WTC11 (cell line): ENCODE measurements around the gene MRPS23. TPM values are rescaled to one million over a fixed set of nuclear protein-coding genes. Genes with fewer than 3 reads are reported as not detected.

Source experiments
- ATAC-seq: fragments of 200-7000 bp; cut with Tn5 transposase; 2 replicates; pipeline ENCODE4 v1.10.0; 2021; ENCODE audit warnings: mild to moderate bottlenecking, moderate library complexity
- CTCF ChIA-PET: fragments of 300-600 bp; sonication (Branson Sonifier 250); formaldehyde crosslinking; loops from one replicate; lab custom pipeline; 2021; ENCODE audit warnings: antibody characterized with exemption; lab: Charles Lee
- POLR2A ChIA-PET: fragments of 350-600 bp; sonication (Branson Sonifier 250); formaldehyde crosslinking; loops from one replicate; lab custom pipeline; 2021; ENCODE audit warnings: antibody characterized with exemption; lab: Charles Lee
- DNase-seq: peaks from one replicate; pipeline ENCODE4 v3.0.0; 2021; ENCODE audit warnings: low spot score
- H3K27ac Mint-ChIP-seq: 2 replicates; pipeline ENCODE4 v1.8.0; 2021; ENCODE audit warnings: mixed read lengths
- H3K27me3 Mint-ChIP-seq: 2 replicates; pipeline ENCODE4 v1.8.0; 2021; ENCODE audit warnings: low read depth, mild to moderate bottlenecking, moderate library complexity, mixed read lengths
- H3K36me3 Mint-ChIP-seq: 2 replicates; pipeline ENCODE4 v1.8.0; 2021; ENCODE audit warnings: mixed read lengths
- H3K4me1 Mint-ChIP-seq: 2 replicates; pipeline ENCODE4 v1.8.0; 2022; ENCODE audit warnings: mixed read lengths
- H3K4me3 Mint-ChIP-seq: 2 replicates; pipeline ENCODE4 v1.8.0; 2021; ENCODE audit warnings: mild to moderate bottlenecking, moderate library complexity, mixed read lengths
- H3K9me3 Mint-ChIP-seq: 2 replicates; pipeline ENCODE4 v1.8.0; 2021; ENCODE audit warnings: mixed read lengths
- ESRRA ChIP-seq: sonication (generic); formaldehyde crosslinking; IDR thresholded peaks from 2 replicates; pipeline ENCODE4 v1.8.1; 2022; ENCODE audit warnings: mild to moderate bottlenecking, missing genetic modification reagents, borderline replicate concordance
- ETV6 ChIP-seq: sonication (generic); formaldehyde crosslinking; IDR thresholded peaks from 2 replicates; pipeline ENCODE4 v1.8.1; 2022; ENCODE audit warnings: mild to moderate bottlenecking, missing genetic modification reagents
- FOXK1 ChIP-seq: sonication (generic); formaldehyde crosslinking; IDR thresholded peaks from 2 replicates; pipeline ENCODE4 v1.8.0; 2022; ENCODE audit warnings: mild to moderate bottlenecking, moderate library complexity, missing genetic modification reagents
- GABPB1 ChIP-seq: sonication (generic); formaldehyde crosslinking; IDR thresholded peaks from 2 replicates; pipeline ENCODE4 v1.8.1; 2023; ENCODE audit warnings: mild to moderate bottlenecking, missing genetic modification reagents
- HMGA2 ChIP-seq: fragments of 250-450 bp; sonication (Bioruptor Pico); IDR thresholded peaks from 2 replicates; pipeline ENCODE4 v1.4.0; 2021; ENCODE audit warnings: mild to moderate bottlenecking, moderate library complexity
- TCF7 ChIP-seq: sonication (generic); formaldehyde crosslinking; IDR thresholded peaks from 2 replicates; pipeline ENCODE4 v1.8.0; 2022; ENCODE audit warnings: mild to moderate bottlenecking, low read depth, missing genetic modification reagents, moderate library complexity
- TEAD1 ChIP-seq: sonication (generic); formaldehyde crosslinking; IDR thresholded peaks from 2 replicates; pipeline ENCODE4 v1.8.0; 2022; ENCODE audit warnings: mild to moderate bottlenecking, missing genetic modification reagents
- ZNF232 ChIP-seq: sonication (generic); formaldehyde crosslinking; IDR thresholded peaks from 2 replicates; pipeline ENCODE4 v1.8.0; 2022; ENCODE audit warnings: mild to moderate bottlenecking, missing genetic modification reagents
- total RNA-seq: library from RNA; stranded (reverse); gene quantifications from 3 replicates; pipeline ENCODE4 v1.2.3, GENCODE V29; 2021
- TF ChIP-seq, protein P1 (sequence below): sonication (generic); formaldehyde crosslinking; IDR thresholded peaks from 2 replicates; pipeline ENCODE4 v1.8.0; 2023; ENCODE audit warnings: missing genetic modification reagents
- TF ChIP-seq, protein P2 (sequence below): fragments of 200-600 bp; IDR thresholded peaks from 2 replicates; pipeline ENCODE4 v1.8.0; 2022; ENCODE audit warnings: antibody characterized with exemption
- TF ChIP-seq, protein P3 (sequence below): sonication (generic); formaldehyde crosslinking; IDR thresholded peaks from 2 replicates; pipeline ENCODE4 v1.8.0; 2022; ENCODE audit warnings: mild to moderate bottlenecking, missing genetic modification reagents
- TF ChIP-seq, protein P4 (sequence below): sonication (generic); formaldehyde crosslinking; IDR thresholded peaks from 2 replicates; pipeline ENCODE4 v1.8.0; 2023; ENCODE audit warnings: mild to moderate bottlenecking, missing genetic modification reagents
- TF ChIP-seq, protein P5 (sequence below): fragments of 250-450 bp; sonication (Bioruptor Pico); IDR thresholded peaks from 2 replicates; pipeline ENCODE4 v2.1.2; 2022; ENCODE audit warnings: mild to moderate bottlenecking, moderate library complexity
- TF ChIP-seq, protein P6 (sequence below): sonication (generic); formaldehyde crosslinking; IDR thresholded peaks from 2 replicates; pipeline ENCODE4 v1.8.0; 2022; ENCODE audit warnings: missing genetic modification reagents

Gene MRPS23
- total RNA-seq, 1 experiment from 2014 or later, result 65.3 TPM

DNA sequence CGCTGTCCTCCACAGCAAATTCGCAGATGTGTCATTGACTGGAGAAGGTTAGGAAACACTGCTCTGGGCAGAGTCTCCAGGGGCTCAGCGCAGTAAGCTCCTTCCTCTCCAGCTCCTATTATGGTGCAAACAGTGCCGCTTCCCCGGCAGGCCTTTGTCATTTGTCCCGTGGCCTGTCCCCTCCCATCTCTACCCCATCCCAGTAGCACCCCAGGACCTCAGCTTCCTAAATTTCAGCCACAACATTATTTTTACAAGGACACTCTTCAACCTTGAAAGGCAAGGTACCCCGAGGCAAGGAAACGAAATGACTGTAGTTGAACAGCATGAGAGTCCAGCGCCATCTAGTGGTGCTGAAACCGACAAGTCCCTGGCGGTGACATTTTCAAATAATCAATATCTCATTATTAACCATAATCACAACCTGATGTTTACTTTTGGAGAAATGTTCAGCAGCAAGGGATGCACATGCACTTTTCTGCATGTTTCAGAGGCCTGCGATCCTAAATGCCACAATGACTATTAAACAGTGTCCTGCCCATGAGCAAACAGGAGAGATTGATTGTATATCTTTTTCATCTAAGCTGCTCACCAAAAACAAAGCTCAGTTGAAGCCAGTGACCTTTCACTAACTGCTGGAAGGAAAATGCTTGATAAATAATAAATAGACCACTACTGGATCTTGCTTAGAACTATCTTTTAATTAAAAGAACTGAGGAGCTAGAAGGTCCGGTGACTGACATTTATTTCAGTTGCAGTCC is 16.5 kb downstream of the MRPS23 start:
- TF ChIP-seq ESRRA (no peak), ZNF232 (0 out of 2 replicates have a peak, but pooled peaks have one; percentile 30), FOXK1 (CRISPR knock-in tag) (no peak), ETV6 (CRISPR knock-in tag) (peak; percentile 52; the same call in 1 of the 2 replicates), GABPB1 (CRISPR knock-in tag) (peak; percentile 11; the same call in 1 of the 2 replicates), HMGA2 (CRISPR knock-in tag) (no peak)
- TF ChIP-seq, protein P1, sequence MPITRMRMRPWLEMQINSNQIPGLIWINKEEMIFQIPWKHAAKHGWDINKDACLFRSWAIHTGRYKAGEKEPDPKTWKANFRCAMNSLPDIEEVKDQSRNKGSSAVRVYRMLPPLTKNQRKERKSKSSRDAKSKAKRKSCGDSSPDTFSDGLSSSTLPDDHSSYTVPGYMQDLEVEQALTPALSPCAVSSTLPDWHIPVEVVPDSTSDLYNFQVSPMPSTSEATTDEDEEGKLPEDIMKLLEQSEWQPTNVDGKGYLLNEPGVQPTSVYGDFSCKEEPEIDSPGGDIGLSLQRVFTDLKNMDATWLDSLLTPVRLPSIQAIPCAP (CRISPR knock-in tag), result no peak
- TF ChIP-seq, protein P2, sequence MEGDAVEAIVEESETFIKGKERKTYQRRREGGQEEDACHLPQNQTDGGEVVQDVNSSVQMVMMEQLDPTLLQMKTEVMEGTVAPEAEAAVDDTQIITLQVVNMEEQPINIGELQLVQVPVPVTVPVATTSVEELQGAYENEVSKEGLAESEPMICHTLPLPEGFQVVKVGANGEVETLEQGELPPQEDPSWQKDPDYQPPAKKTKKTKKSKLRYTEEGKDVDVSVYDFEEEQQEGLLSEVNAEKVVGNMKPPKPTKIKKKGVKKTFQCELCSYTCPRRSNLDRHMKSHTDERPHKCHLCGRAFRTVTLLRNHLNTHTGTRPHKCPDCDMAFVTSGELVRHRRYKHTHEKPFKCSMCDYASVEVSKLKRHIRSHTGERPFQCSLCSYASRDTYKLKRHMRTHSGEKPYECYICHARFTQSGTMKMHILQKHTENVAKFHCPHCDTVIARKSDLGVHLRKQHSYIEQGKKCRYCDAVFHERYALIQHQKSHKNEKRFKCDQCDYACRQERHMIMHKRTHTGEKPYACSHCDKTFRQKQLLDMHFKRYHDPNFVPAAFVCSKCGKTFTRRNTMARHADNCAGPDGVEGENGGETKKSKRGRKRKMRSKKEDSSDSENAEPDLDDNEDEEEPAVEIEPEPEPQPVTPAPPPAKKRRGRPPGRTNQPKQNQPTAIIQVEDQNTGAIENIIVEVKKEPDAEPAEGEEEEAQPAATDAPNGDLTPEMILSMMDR, result peak; percentile 91
- TF ChIP-seq, protein P3, sequence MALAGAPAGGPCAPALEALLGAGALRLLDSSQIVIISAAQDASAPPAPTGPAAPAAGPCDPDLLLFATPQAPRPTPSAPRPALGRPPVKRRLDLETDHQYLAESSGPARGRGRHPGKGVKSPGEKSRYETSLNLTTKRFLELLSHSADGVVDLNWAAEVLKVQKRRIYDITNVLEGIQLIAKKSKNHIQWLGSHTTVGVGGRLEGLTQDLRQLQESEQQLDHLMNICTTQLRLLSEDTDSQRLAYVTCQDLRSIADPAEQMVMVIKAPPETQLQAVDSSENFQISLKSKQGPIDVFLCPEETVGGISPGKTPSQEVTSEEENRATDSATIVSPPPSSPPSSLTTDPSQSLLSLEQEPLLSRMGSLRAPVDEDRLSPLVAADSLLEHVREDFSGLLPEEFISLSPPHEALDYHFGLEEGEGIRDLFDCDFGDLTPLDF (CRISPR knock-in tag), result no peak
- ChIA-PET CTCF (interaction anchor here (0.6 to 3.8 kb wide), 70 partner anchors 9 to 706 kb away, joined by 3 to 78 read pairs (median 4); partner anchors contain the start of genes CUEDC1, MRPS23 and SRSF1), POLR2A (interaction anchor here (0.7 to 1.5 kb wide), 2 partner anchors 42 to 50 kb away, joined by 4 read pairs; no protein-coding TSS in a partner anchor)
- no peak overlapping the region for H3K27ac Mint-ChIP-seq
- H3K4me3 Mint-ChIP-seq, result no peak overlapping the region
- DNase-seq (peak; percentile 69), ATAC-seq (peak; percentile 81)
- H3K4me1 Mint-ChIP-seq, result peaks cover 16% of the 10 kb centered on the region
- no peaks in the 10 kb centered on the region for H3K9me3 Mint-ChIP-seq
- no peaks in the 10 kb centered on the region for H3K27me3 Mint-ChIP-seq
- peaks cover 3% of the 10 kb centered on the region for H3K36me3 Mint-ChIP-seq

DNA sequence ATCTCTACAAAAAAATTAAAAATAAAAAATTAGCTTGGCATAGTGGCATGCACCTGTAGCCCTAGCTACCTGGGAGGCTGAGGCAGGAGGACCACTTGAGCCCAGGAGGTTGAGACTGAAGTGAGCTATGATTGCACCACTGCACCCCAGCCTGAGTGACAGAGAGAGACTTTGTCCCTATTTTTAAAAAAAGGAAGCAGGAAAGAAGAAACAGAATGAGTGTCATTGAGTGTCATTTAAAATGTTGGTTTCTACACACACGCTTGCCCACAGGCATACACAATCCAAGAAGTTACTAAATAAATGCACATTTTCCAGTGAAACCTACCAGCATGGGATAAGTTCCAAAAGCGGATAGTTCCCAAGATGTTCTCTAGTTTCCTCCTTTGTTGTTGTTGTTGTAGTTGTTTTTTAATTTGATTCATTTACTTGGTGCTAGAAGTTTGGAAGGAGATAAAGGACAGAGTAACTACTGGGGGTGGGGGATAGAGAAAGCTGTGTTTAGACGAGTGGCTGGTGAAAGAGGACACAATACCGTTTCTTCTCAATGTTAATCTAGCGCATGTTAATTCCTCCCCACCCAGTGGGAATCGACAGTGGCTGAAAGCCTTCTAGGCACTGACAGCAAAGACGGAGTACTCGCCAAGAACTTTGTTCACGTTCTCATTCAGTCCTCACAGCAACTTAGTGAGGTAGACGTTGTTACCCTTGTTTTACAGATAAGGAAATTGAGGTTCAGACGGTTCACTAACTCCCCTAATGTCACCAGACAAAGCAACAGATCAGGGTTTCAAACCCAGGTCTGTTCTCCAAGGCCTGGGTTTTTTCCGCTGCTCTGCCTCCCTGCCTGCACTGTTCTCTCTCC is 17.3 kb downstream of the MRPS23 start:
- H3K4me1 Mint-ChIP-seq, result peaks cover 16% of the 10 kb centered on the region
- TF ChIP-seq, protein P4, sequence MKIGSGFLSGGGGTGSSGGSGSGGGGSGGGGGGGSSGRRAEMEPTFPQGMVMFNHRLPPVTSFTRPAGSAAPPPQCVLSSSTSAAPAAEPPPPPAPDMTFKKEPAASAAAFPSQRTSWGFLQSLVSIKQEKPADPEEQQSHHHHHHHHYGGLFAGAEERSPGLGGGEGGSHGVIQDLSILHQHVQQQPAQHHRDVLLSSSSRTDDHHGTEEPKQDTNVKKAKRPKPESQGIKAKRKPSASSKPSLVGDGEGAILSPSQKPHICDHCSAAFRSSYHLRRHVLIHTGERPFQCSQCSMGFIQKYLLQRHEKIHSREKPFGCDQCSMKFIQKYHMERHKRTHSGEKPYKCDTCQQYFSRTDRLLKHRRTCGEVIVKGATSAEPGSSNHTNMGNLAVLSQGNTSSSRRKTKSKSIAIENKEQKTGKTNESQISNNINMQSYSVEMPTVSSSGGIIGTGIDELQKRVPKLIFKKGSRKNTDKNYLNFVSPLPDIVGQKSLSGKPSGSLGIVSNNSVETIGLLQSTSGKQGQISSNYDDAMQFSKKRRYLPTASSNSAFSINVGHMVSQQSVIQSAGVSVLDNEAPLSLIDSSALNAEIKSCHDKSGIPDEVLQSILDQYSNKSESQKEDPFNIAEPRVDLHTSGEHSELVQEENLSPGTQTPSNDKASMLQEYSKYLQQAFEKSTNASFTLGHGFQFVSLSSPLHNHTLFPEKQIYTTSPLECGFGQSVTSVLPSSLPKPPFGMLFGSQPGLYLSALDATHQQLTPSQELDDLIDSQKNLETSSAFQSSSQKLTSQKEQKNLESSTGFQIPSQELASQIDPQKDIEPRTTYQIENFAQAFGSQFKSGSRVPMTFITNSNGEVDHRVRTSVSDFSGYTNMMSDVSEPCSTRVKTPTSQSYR (CRISPR knock-in tag), result no peak
- TF ChIP-seq TCF7 (CRISPR knock-in tag) (no peak), TEAD1 (CRISPR knock-in tag) (no peak)
- TF ChIP-seq, protein P5, sequence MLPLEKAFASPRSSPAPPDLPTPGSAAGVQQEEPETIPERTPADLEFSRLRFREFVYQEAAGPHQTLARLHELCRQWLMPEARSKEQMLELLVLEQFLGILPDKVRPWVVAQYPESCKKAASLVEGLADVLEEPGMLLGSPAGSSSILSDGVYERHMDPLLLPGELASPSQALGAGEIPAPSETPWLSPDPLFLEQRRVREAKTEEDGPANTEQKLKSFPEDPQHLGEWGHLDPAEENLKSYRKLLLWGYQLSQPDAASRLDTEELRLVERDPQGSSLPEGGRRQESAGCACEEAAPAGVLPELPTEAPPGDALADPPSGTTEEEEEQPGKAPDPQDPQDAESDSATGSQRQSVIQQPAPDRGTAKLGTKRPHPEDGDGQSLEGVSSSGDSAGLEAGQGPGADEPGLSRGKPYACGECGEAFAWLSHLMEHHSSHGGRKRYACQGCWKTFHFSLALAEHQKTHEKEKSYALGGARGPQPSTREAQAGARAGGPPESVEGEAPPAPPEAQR, result no peak
- TF ChIP-seq, protein P6, sequence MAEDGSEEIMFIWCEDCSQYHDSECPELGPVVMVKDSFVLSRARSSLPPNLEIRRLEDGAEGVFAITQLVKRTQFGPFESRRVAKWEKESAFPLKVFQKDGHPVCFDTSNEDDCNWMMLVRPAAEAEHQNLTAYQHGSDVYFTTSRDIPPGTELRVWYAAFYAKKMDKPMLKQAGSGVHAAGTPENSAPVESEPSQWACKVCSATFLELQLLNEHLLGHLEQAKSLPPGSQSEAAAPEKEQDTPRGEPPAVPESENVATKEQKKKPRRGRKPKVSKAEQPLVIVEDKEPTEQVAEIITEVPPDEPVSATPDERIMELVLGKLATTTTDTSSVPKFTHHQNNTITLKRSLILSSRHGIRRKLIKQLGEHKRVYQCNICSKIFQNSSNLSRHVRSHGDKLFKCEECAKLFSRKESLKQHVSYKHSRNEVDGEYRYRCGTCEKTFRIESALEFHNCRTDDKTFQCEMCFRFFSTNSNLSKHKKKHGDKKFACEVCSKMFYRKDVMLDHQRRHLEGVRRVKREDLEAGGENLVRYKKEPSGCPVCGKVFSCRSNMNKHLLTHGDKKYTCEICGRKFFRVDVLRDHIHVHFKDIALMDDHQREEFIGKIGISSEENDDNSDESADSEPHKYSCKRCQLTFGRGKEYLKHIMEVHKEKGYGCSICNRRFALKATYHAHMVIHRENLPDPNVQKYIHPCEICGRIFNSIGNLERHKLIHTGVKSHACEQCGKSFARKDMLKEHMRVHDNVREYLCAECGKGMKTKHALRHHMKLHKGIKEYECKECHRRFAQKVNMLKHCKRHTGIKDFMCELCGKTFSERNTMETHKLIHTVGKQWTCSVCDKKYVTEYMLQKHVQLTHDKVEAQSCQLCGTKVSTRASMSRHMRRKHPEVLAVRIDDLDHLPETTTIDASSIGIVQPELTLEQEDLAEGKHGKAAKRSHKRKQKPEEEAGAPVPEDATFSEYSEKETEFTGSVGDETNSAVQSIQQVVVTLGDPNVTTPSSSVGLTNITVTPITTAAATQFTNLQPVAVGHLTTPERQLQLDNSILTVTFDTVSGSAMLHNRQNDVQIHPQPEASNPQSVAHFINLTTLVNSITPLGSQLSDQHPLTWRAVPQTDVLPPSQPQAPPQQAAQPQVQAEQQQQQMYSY (CRISPR knock-in tag), result no peak
- POLR2A ChIA-PET, result interaction anchor here (1.5 kb wide), 1 partner anchor 49 kb away, joined by 4 read pairs; no protein-coding TSS in a partner anchor

More for the DNA sequence above, 17.3 kb downstream of the MRPS23 start:
- H3K9me3 Mint-ChIP-seq, result no peaks in the 10 kb centered on the region
- peaks cover 3% of the 10 kb centered on the region; the same call in 1 of the 2 replicates for H3K36me3 Mint-ChIP-seq
- no peaks in the 10 kb centered on the region for H3K27me3 Mint-ChIP-seq
- no peak for DNase-seq
- H3K4me3 Mint-ChIP-seq, result no peak overlapping the region
- no peak overlapping the region for H3K27ac Mint-ChIP-seq
- CTCF ChIA-PET, result interaction anchor here (0.6 to 3.8 kb wide), 63 partner anchors 9 to 705 kb away, joined by 3 to 78 read pairs (median 4); partner anchors contain the start of genes CUEDC1, MRPS23 and SRSF1
- no peak for ATAC-seq
